T follicular helper cell (primary cell): ENCODE data around the gene TXNL4B.
"Not testable (repeated sequence)": the region's sequence is repeated elsewhere in the genome, so short reads cannot be mapped to it uniquely, and the experiment has no call there.

Source experiments
- DNase-seq: peaks from one replicate; pipeline ENCODE4 v3.0.0-alpha.2; 2020; ENCODE audit warnings: low read depth

Gene TXNL4B

GRCh38 chr16:72073560-72074230 is 19.7 kb downstream of the TXNL4B start:
- DNase-seq: no peak

GRCh38 chr16:72072514-72073342 is 20.7 kb downstream of the TXNL4B start:
- no peak for DNase-seq

- no peak for DNase-seq
Measured at GRCh38 chr16:72068930-72069329, 24.5 kb downstream of the TXNL4B start.

- no peak for DNase-seq
Measured at GRCh38 chr16:72066747-72067146, 26.7 kb downstream of the TXNL4B start.

GRCh38 chr16:72064361-72064894 is 29.0 kb downstream of the TXNL4B start:
- no peak for DNase-seq

GRCh38 chr16:72061564-72061963 is 31.9 kb downstream of the TXNL4B start:
- DNase-seq: no peak

GRCh38 chr16:72060405-72060804 is 33.0 kb downstream of the TXNL4B start:
- no peak for DNase-seq

GRCh38 chr16:72059060-72059459 is 34.4 kb downstream of the TXNL4B start:
- DNase-seq: not testable (repeated sequence)

GRCh38 chr16:72057313-72057712 is 36.1 kb downstream of the TXNL4B start:
- not testable (repeated sequence) for DNase-seq

GRCh38 chr16:72055911-72056310 is 37.5 kb downstream of the TXNL4B start:
- no peak for DNase-seq

- not testable (repeated sequence) for DNase-seq
Measured at GRCh38 chr16:72054254-72054847, 39.1 kb downstream of the TXNL4B start, which contains the start of gene HP. Gene HP (plus strand): TSS chr16:72054505. CDS start chr16:72054653, 148 bp downstream.

- DNase-seq: no peak
Measured at GRCh38 chr16:72051818-72052217, 41.6 kb downstream of the TXNL4B start.

- DNase-seq: no peak
Measured at GRCh38 chr16:72050769-72051464, 42.5 kb downstream of the TXNL4B start.

GRCh38 chr16:72049110-72049509 is 44.3 kb downstream of the TXNL4B start:
- DNase-seq: no peak

GRCh38 chr16:72044825-72045359 is 48.5 kb downstream of the TXNL4B start:
- no peak for DNase-seq

- no peak for DNase-seq
Measured at GRCh38 chr16:72044296-72044695, 49.1 kb downstream of the TXNL4B start.

GRCh38 chr16:72043539-72043938 is 49.9 kb downstream of the TXNL4B start:
- no peak for DNase-seq

GRCh38 chr16:72043058-72043457 is 50.4 kb downstream of the TXNL4B start:
- no peak for DNase-seq

GRCh38 chr16:72042157-72042660 is 51.2 kb downstream of the TXNL4B start:
- DNase-seq: no peak

GRCh38 chr16:72036098-72036497 is 57.3 kb downstream of the TXNL4B start:
- DNase-seq: no peak
